ENCODE results near the gene OOSP4B. TPM values are rescaled to one million over a fixed set of nuclear protein-coding genes. Genes with fewer than 3 reads are reported as not detected.
"Not testable (repeated sequence)": the region's sequence is repeated elsewhere in the genome, so short reads cannot be mapped to it uniquely, and the experiment has no call there.

Gene OOSP4B
- total RNA-seq, 3 donors from 2014 or later (not counting 1 experiment from before 2014, with no cell fraction given), result not detected

- Mint-ChIP-seq H3K27ac (no peak overlapping the region), H3K4me1 (no peaks in the 10 kb centered on the region), H3K36me3 (no peaks in the 10 kb centered on the region), H3K4me3 (no peak overlapping the region), H3K9me3 (peaks cover 0 to 2% of the 10 kb centered on the region in 2 donors), H3K27me3 (ENCODE audit: low read depth in 2 of 2) (peaks cover 7 to 12% of the 10 kb centered on the region in 2 donors)
- H3K4me3 ChIP-seq (ENCODE audit: low read length), result no peak overlapping the region
- no peak for DNase-seq
- 83% methylated on average over 1 of the region's 2 CpGs for WGBS (ENCODE audit: insufficient coverage)
- intact Hi-C loops (cut with micrococcal nuclease), result no loop called here
- H3K9me3 ChIP-seq (ENCODE audit: control insufficient read depth, insufficient read depth, low read length), result no peaks in the 10 kb centered on the region
- ATAC-seq, result no peak
- H3K4me1 ChIP-seq (ENCODE audit: control insufficient read depth, insufficient read depth, low read length), result no peaks in the 10 kb centered on the region
- H3K27me3 ChIP-seq (ENCODE audit: control insufficient read depth, insufficient read depth, low read length), result no peaks in the 10 kb centered on the region
- no peak overlapping the region for H3K27ac ChIP-seq (ENCODE audit: low read length)
- TF ChIP-seq CTCF (IDR thresholded peaks at IDR 0.05), result no peak
- no peaks in the 10 kb centered on the region for H3K36me3 ChIP-seq (ENCODE audit: control insufficient read depth, insufficient read depth, low read length)
These were observed 13.3 kb upstream of the OOSP4B start for GRCh38 chr11:60003729-60004128.

GRCh38 chr11:60005360-60005759, 11.6 kb upstream of the OOSP4B start:
- no peaks in the 10 kb centered on the region for H3K4me1 Mint-ChIP-seq
- intact Hi-C loops (cut with micrococcal nuclease), result no loop called here
- no peak for ATAC-seq
- no peaks in the 10 kb centered on the region for H3K9me3 ChIP-seq (ENCODE audit: control insufficient read depth, insufficient read depth, low read length)
- H3K27me3 Mint-ChIP-seq (ENCODE audit: low read depth in 2 of 2), result peaks cover 7 to 12% of the 10 kb centered on the region in 2 donors
- no peak overlapping the region for H3K27ac Mint-ChIP-seq
- H3K4me3 ChIP-seq (ENCODE audit: low read length), result no peak overlapping the region
- DNase-seq, result no peak
- H3K36me3 Mint-ChIP-seq, result no peaks in the 10 kb centered on the region
- WGBS (ENCODE audit: insufficient coverage), result 100% methylated on average over 1 of the region's 1 CpG
- H3K36me3 ChIP-seq (ENCODE audit: control insufficient read depth, insufficient read depth, low read length), result no peaks in the 10 kb centered on the region
- H3K4me3 Mint-ChIP-seq, result no peak overlapping the region
- H3K9me3 Mint-ChIP-seq, result peaks cover 0 to 4% of the 10 kb centered on the region in 2 donors
- H3K27ac ChIP-seq (ENCODE audit: low read length), result no peak overlapping the region
- no peaks in the 10 kb centered on the region for H3K27me3 ChIP-seq (ENCODE audit: control insufficient read depth, insufficient read depth, low read length)
- H3K4me1 ChIP-seq (ENCODE audit: control insufficient read depth, insufficient read depth, low read length), result no peaks in the 10 kb centered on the region
- no peak for TF ChIP-seq CTCF (IDR thresholded peaks at IDR 0.05)

- Mint-ChIP-seq H3K9me3 (peaks cover 0 to 2% of the 10 kb centered on the region in 2 donors), H3K36me3 (no peaks in the 10 kb centered on the region), H3K4me1 (no peaks in the 10 kb centered on the region), H3K4me3 (no peak overlapping the region), H3K27ac (no peak overlapping the region), H3K27me3 (ENCODE audit: low read depth in 2 of 2) (peaks cover 3 to 7% of the 10 kb centered on the region in 2 donors)
- ATAC-seq (peak in 1 of 3 donors; percentile 48), DNase-seq (no peak)
- no peaks in the 10 kb centered on the region for H3K27me3 ChIP-seq (ENCODE audit: control insufficient read depth, insufficient read depth, low read length)
- no peak for TF ChIP-seq CTCF (IDR thresholded peaks at IDR 0.05)
- no peaks in the 10 kb centered on the region for H3K4me1 ChIP-seq (ENCODE audit: control insufficient read depth, insufficient read depth, low read length)
- H3K9me3 ChIP-seq (ENCODE audit: control insufficient read depth, insufficient read depth, low read length), result no peaks in the 10 kb centered on the region
- no peak overlapping the region for H3K4me3 ChIP-seq (ENCODE audit: low read length)
- intact Hi-C loops (cut with micrococcal nuclease), result no loop called here
- 86% methylated on average over 8 of the region's 8 CpGs for WGBS (ENCODE audit: insufficient coverage)
- no peak overlapping the region for H3K27ac ChIP-seq (ENCODE audit: low read length)
- H3K36me3 ChIP-seq (ENCODE audit: control insufficient read depth, insufficient read depth, low read length), result no peaks in the 10 kb centered on the region
These were observed 1.1 kb downstream of the OOSP4B start for GRCh38 chr11:60018058-60018457.

GRCh38 chr11:60020376-60020775, 3.4 kb downstream of the OOSP4B start:
- H3K4me1 ChIP-seq (ENCODE audit: control insufficient read depth, insufficient read depth, low read length); H3K27me3 ChIP-seq (ENCODE audit: control insufficient read depth, insufficient read depth, low read length); ATAC-seq; H3K27me3 Mint-ChIP-seq (ENCODE audit: low read depth in 2 of 2); DNase-seq; H3K9me3 Mint-ChIP-seq; H3K27ac ChIP-seq (ENCODE audit: low read length); H3K4me3 Mint-ChIP-seq; H3K36me3 Mint-ChIP-seq; H3K9me3 ChIP-seq (ENCODE audit: control insufficient read depth, insufficient read depth, low read length); H3K4me3 ChIP-seq (ENCODE audit: low read length); intact Hi-C loops (cut with micrococcal nuclease); H3K27ac Mint-ChIP-seq; H3K36me3 ChIP-seq (ENCODE audit: control insufficient read depth, insufficient read depth, low read length); H3K4me1 Mint-ChIP-seq: not testable (repeated sequence)
- 93% methylated on average over 27 of the region's 27 CpGs for WGBS (ENCODE audit: insufficient coverage)
